OCI-LY3 (cell line): ENCODE results near the gene PRR14L.
"Not testable (repeated sequence)": the region's sequence is repeated elsewhere in the genome, so short reads cannot be mapped to it uniquely, and the experiment has no call there.

Experiments
- EZH2phosphoT487 ChIP-seq: fragments of 200-600 bp; shearing (Covaris generic); IDR thresholded peaks from 2 replicates; pipeline ENCODE4 v1.6.1; 2018; ENCODE audit warnings: antibody characterized with exemption, mixed run types, low read depth
- TF ChIP-seq, protein P1 (sequence below): fragments of 200-600, 300-600 bp; sonication (generic); IDR thresholded peaks from 2 replicates; pipeline ENCODE4 v1.5.1; 2014; ENCODE audit warnings: antibody characterized with exemption, low read length, low read depth

DNA sequence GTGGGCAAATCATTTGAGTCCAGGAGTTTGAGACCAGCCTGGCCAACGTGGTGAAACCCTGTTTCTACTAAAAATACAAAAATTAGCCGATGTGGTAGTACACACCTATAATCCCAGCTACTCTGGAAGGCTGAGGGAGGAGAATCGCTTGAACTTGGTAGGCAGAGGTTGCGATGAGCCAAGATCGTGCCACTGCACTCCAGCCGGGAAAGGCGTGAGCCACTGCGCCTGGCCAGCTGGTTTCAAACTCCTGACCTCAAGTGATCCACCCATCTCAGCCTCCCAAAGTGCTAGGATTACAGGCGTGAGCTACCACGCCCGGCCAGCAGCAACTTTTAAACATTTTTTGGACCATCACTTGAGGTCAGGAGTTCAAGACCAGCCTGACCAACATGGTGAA, 55.9 kb downstream of the PRR14L start:
- TF ChIP-seq, protein P1, sequence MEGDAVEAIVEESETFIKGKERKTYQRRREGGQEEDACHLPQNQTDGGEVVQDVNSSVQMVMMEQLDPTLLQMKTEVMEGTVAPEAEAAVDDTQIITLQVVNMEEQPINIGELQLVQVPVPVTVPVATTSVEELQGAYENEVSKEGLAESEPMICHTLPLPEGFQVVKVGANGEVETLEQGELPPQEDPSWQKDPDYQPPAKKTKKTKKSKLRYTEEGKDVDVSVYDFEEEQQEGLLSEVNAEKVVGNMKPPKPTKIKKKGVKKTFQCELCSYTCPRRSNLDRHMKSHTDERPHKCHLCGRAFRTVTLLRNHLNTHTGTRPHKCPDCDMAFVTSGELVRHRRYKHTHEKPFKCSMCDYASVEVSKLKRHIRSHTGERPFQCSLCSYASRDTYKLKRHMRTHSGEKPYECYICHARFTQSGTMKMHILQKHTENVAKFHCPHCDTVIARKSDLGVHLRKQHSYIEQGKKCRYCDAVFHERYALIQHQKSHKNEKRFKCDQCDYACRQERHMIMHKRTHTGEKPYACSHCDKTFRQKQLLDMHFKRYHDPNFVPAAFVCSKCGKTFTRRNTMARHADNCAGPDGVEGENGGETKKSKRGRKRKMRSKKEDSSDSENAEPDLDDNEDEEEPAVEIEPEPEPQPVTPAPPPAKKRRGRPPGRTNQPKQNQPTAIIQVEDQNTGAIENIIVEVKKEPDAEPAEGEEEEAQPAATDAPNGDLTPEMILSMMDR: not testable (repeated sequence)
- not testable (repeated sequence) for TF ChIP-seq EZH2phosphoT487
